ENCODE data around the gene FUS. TPM values are rescaled to one million over a fixed set of nuclear protein-coding genes. Genes with fewer than 3 reads are reported as not detected.

The FUS gene
- total and polyA plus RNA-seq, 2 of the 8 experiments (the other 6 are each of a cell fraction or from before 2014, with no cell fraction given): 484 to 685 TPM

DNA sequence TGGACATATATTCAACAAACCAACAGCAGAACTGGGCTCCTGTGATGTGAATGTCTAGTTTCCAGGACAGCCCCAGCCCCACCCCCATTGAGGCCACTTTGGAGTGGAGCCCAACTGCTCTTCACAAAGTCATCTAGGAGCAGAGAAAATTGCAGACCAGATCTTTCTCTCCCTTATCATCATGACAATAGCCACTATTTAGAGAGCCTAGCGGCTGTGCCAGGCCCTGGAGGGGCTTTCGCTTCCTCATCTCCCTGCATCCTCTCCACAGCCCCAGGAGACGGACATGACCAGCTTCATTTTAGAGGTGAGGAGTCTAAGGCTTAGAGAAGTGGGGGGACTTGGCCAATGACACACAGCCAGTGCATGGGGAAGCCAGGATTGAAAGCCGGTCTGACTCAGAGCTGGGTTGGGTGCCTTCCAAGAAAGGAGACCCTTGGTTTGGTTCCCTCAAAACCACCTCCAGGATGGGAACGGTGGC, 45.8 kb upstream of the FUS start:
- Histone ChIP-seq H3K27ac (ENCODE audit: low read depth, low read length) (peak overlapping the region; percentile 58), H3K4me3 (ENCODE audit: extremely low read depth in 1 of 4, insufficient read depth in 2 of 4, low read depth in 3 of 4, low read length in 4 of 4) (peak overlapping the region; percentile 65 to 87 (median 81)), H3K18ac (ENCODE audit: extremely low read depth, low read length) (peak overlapping the region; percentile 99; the same call in 1 of the 2 replicates), H2BK15ac (ENCODE audit: low read length) (no peak overlapping the region), H3K4me2 (ENCODE audit: insufficient read depth in 1 of 2, low read depth in 2 of 2, low read length in 2 of 2) (peak overlapping the region; percentile 83 to 98), H3K9me3 (ENCODE audit: insufficient read depth in 2 of 2, low read depth in 1 of 2, low read length in 1 of 2) (no peaks in the 10 kb centered on the region), H2BK5ac (ENCODE audit: low read depth, low read length) (peak overlapping the region; percentile 97), H2AK5ac (ENCODE audit: low read depth, low read length) (0 out of 2 replicates have a peak overlapping the region, but pooled peaks have one; percentile 3), H3K4ac (replicated peaks; ENCODE audit: insufficient read length, low read depth, low read length) (no peak overlapping the region), H3K23me2 (ENCODE audit: low read depth, low read length) (peaks cover 16% of the 10 kb centered on the region), H2AFZ (ENCODE audit: low read length) (no peak overlapping the region), H3K79me1 (ENCODE audit: low read depth, low read length) (peaks cover 9% of the 10 kb centered on the region), H3K23ac (ENCODE audit: insufficient read length) (no peak overlapping the region), H3K36me3 (ENCODE audit: control insufficient read depth in 2 of 4, insufficient read depth in 4 of 4, low read length in 3 of 4) (peaks cover 12 to 27% (median 15%) of the 10 kb centered on the region in 4 experiments), H3K9ac (replicated peaks in 1 of 4; ENCODE audit: extremely low read depth in 1 of 4, low read depth in 3 of 4, low read length in 3 of 4) (peak overlapping the region in 2 of 4 experiments; percentile 2 to 35; a peak in 3 of 7 replicates), H4K5ac (ENCODE audit: insufficient read length, low read depth, low read length) (peak overlapping the region; percentile 18), H4K8ac (ENCODE audit: extremely low read depth, insufficient read depth, low read length) (no peak overlapping the region), H3K56ac (replicated peaks; ENCODE audit: insufficient read length, low read depth, low read length) (peak overlapping the region; percentile 20), H3K4me1 (replicated peaks in 1 of 4; ENCODE audit: control insufficient read depth in 3 of 4, insufficient read depth in 4 of 4, low read length in 3 of 4) (peaks cover 5 to 49% (median 41%) of the 10 kb centered on the region in 4 experiments), H3K79me2 (ENCODE audit: control insufficient read depth in 1 of 2, insufficient read depth in 2 of 2, low read length in 2 of 2) (peaks cover 0 to 19% of the 10 kb centered on the region in 2 experiments; a peak in 2 of 4 replicates), H2BK120ac (replicated peaks; ENCODE audit: low read depth, low read length) (no peak overlapping the region), H4K91ac (replicated peaks; ENCODE audit: insufficient read length, low read length) (no peak overlapping the region), H3K14ac (ENCODE audit: insufficient read length) (no peak overlapping the region), H2BK20ac (ENCODE audit: low read length) (no peak overlapping the region), H4K20me1 (replicated peaks in 1 of 2; ENCODE audit: control insufficient read depth in 1 of 2, insufficient read depth in 2 of 2, low read length in 2 of 2) (peaks cover 6 to 7% of the 10 kb centered on the region in 2 experiments), H2BK12ac (ENCODE audit: low read depth, low read length) (peak overlapping the region; percentile 100; the same call in 1 of the 2 replicates), H3K27me3 (replicated peaks in 1 of 4; ENCODE audit: control insufficient read depth in 3 of 4, extremely low read depth in 1 of 4, insufficient read depth in 3 of 4, low read length in 3 of 4) (no peaks in the 10 kb centered on the region)
- no peak for FAIRE-seq
- DNase-seq (ENCODE audit: low read depth in 1 of 2, low spot score in 2 of 2): no peak
- POLR2A ChIA-PET (ENCODE audit: partially characterized antibody): interaction anchor here (0.9 to 34.9 kb wide), 15 partner anchors 2 to 326 kb away, joined by 3 to 713 read pairs (median 5); partner anchors contain the start of genes BCKDK, FUS, KAT8 and PRSS36
- 46% methylated on average over 5 of the region's 5 CpGs; no CpG with 5 or more reads in 1 of the 2 experiments for WGBS, 2 experiments (ENCODE audit: extremely low coverage in 1 of 2, insufficient coverage in 1 of 2, insufficient read length in 1 of 2, insufficient replicate concordance in 2 of 2, low coverage in 1 of 2, low lambda C conversion rate in 2 of 2, missing lambda C conversion rate in 1 of 2)
- CTCF ChIA-PET (ENCODE audit: partially characterized antibody): interaction anchor here (1.0 to 2.2 kb wide), 4 partner anchors 9 to 149 kb away, joined by 3 to 8 read pairs (median 6); partner anchors contain the start of gene HSD3B7
- TF ChIP-seq NRF1 (IDR thresholded peaks at IDR 0.05; ENCODE audit: low read depth, low read length) (no peak), TBP (IDR thresholded peaks at IDR 0.05; ENCODE audit: low read depth, low read length) (no peak), SP2 (IDR thresholded peaks at IDR 0.05; ENCODE audit: low read length) (no peak), SIRT6 (IDR thresholded peaks at IDR 0.05; ENCODE audit: low read length) (no peak), TCF12 (IDR thresholded peaks at IDR 0.05; ENCODE audit: low read depth, low read length) (no peak)
